ENCODE data around the gene TSHR. TPM values are rescaled to one million over a fixed set of nuclear protein-coding genes. Genes with fewer than 3 reads are reported as not detected.
"Not testable (repeated sequence)": the region's sequence is repeated elsewhere in the genome, so short reads cannot be mapped to it uniquely, and the experiment has no call there.

Gene TSHR
- polyA plus RNA-seq, 1 donor: 0.65 TPM

DNA sequence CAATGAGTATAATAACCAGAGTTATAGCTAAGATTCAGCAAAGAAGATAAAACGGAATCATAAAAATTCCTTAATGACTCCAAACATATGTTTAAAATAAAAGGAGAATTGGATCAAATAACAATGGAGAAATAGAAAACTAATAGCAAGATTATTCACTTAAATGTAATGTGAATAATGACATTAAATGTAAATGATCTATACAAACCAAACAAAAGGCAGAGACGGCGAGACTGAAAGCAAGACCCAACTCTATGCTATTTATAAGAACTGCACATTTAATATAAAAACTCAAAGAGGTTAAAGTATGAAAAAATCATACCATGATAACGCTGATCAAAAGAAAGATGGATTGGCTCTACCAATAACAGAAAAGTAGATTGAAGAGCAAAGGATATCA lies 3.9 kb upstream of the TSHR start:
- DNase-seq (ENCODE audit: low read depth): no peak

DNA sequence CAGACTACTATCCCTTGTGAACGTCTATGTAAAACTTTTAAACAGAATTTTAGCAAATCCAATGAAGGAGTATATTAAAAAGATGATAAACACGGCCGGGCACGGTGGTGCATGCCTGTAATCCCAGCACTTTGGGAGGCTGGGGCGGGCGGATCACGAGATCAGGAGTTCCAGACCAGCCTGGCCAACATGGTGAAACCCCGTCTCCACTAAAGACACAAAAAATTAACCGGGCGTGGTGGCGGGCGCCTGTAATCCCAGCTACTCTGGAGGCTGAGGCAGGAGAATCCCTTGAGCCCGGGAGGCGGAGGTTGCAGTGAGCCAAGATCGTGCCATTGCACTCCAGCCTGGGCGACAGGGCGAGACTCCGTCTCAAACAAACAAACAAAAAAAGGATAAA lies 2.2 kb upstream of the TSHR start:
- DNase-seq (ENCODE audit: low read depth): not testable (repeated sequence)

DNA sequence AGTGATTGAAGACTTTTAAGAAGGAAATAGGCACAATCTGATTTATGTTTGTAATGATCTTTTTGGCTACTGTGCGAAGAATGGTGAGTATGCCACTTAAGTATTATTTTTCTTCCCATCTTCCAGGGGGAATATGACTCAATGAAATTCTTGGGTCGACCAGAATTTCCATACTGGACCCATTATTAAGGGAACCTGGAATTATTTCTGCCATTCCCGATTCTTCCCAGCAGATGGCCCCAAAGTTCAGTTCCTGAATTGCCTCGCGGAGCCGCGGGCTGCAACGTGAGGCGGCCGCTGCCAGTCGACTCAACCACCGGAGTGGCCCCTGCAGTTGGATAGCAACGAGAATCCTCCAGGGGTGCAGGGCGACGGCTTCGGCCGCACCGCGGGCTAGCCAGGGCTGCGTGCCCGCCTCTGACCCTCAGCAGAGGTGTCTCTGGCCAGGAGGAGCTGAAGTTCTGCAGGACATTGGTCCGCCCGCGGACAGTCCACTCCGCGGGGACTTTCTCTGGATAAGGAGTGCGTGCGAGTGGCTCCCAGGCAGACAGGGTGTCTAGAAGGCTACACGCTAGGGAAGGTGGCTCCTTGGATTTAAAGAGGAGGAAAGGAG lies 628 bp upstream of the TSHR start:
- DNase-seq (ENCODE audit: low read depth): no peak

GRCh38 chr14:80956102-80956501 lies 681 bp downstream of the TSHR start:
- no peak for DNase-seq (ENCODE audit: low read depth)

DNA sequence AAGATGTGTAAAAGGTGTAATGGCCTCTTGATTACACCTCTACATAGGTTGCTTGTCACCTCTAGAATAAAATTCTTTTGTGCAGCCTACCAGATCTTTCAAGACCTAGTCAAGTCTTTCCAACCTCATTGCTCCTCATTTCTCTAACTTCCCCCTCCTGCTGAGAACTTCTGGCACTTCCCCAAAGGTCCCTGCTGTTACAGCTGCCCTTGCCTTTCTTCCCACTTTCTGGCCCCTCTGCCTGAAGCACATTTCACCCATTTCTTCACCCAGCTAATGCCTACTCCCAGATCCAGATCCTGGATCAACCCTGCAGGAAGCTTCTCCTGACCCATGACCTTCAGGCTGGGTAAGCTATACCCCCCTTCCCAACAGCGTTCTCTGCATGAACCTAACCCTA lies 1.5 kb downstream of the TSHR start:
- no peak for DNase-seq (ENCODE audit: low read depth)

DNA sequence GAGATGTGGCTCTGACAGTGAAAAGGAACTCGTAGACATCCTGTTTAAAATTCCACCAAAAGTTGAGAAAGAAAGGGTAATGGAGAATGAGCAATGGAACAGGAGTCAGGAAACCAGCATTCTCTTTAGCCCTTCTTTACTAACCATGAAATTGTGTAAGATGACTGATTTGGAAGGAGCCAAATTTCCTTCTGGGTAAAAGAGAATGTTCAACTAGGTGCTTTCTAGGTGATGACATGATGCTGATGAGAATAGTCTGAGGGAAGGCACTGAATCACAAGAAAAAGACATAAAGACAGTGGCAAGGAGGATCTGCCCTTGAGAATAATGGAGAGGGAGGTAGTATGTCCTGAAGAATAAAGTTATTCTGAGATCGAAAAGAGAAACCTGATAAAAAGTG lies 2.2 kb downstream of the TSHR start:
- DNase-seq (ENCODE audit: low read depth): no peak

- no peak for DNase-seq (ENCODE audit: low read depth)
These were observed 2.8 kb downstream of the TSHR start for GRCh38 chr14:80958226-80958625.

GRCh38 chr14:80958939-80959338 lies 3.5 kb downstream of the TSHR start:
- no peak for DNase-seq (ENCODE audit: low read depth)

DNA sequence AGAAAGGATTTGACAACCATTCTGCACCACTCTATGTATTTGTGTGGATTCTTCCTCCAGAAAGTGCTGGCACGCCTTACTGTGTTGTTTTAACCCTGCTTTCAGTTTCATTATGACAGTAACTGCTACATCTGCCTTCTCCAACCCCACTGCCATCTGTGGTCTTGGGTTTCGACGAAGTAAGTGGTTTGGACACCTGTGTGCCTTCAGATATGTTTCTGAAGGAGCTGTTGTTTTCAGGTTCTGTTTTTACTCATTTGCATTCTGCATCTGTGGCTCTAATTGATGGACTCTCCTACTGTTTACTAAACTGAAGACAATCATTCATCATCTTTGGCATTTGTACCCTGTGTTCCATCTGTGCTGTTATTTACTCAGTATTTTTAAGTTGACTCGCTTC lies 4.1 kb downstream of the TSHR start:
- no peak for DNase-seq (ENCODE audit: low read depth)

- DNase-seq (ENCODE audit: low read depth): no peak
These were observed 9.6 kb downstream of the TSHR start for GRCh38 chr14:80965037-80965436.

DNA sequence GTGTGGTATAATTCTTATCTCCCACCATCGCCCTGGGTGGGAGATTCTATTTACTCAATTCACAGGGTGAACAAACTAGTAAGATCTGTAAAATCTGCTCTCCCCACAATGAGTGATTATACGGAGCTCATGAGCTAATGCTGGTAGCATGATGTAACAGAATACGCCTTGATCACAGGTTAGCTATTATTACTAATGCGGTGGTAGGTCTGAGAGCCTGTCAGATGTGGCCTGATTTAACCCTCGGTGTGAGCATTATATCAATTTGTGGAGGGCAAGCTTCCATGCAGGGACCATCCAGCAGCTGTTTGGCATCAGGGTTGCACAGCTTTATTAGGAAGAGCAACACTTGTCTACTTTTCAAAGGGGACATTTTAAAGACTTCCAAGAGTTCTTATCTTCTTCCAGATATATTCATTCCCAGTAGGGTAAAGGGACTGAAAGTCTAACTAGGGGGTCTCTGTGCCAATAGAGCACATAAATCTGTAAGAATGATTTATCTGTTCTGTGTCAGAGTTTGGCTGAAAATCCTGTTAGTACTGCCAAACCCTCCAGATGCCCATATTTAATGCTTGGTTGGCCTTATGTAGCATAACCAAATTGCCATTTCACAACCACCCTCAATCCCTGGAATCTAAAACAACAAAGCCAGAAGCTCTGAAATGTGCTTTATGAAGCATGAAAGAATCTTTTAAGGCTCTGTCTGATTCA lies 18.7 kb downstream of the TSHR start:
- DNase-seq (ENCODE audit: low read depth): no peak

GRCh38 chr14:80974679-80975078 lies 19.3 kb downstream of the TSHR start:
- DNase-seq (ENCODE audit: low read depth): no peak

GRCh38 chr14:80977221-80977620 lies 21.8 kb downstream of the TSHR start:
- no peak for DNase-seq (ENCODE audit: low read depth)

DNA sequence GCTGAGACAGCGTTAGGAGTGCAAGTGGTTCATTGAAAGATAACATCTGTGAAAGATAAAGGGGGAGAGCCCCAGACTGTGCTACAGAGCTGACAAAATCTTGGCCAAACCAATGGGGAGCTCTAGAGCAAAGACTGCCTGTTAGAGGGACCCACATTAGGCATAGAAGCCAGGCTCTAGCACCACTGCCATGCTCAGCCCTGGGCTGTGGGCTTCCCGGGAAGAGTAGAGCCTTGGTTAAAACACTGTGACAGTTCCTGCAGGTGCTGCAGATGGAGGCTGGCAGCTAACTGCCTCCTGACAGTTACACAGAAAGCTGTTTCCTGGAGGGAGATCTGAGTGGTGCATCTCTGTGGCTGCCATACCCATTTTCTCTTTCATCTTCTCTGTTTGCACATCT lies 23.0 kb downstream of the TSHR start:
- DNase-seq (ENCODE audit: low read depth): no peak

DNA sequence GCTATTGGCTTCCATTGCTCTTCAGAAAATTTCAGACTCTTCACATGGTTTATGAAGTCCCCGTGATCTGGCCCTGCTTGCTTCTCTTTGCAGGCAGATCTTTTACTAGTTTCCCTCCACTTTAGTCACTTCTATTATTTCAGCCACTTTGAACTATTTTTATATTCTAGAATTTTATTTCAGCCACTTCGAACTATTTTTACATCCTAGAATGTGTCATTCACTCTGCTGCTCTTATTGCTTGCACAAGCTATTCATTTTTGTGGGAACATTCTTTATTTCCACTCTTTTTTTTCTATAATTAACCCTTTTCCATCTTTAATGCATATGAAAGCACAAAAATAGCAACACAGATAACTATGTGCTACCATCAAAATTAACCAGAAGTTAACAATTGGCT lies 24.5 kb downstream of the TSHR start:
- no peak for DNase-seq (ENCODE audit: low read depth)

DNA sequence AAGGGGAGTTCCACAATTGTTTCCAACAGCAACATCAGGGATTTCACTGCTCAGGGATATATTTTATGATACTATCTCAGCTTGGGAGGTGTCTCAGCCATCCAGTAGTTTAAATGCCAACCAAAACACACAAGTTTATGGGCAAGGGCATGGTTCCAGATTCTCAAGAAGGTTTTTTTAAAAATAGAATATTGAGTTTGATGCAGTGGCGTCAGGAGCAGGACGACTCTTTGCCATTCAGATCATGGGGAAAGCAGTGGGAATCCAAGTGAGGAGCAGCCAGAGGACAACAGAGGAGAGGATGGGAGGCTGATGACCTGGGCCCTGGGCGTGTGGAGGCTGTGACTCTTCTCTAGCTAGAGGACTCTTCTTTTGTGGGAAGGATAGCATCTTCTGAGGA lies 25.7 kb downstream of the TSHR start:
- DNase-seq (ENCODE audit: low read depth): no peak

GRCh38 chr14:80981673-80982072 lies 26.3 kb downstream of the TSHR start:
- DNase-seq (ENCODE audit: low read depth): no peak

DNA sequence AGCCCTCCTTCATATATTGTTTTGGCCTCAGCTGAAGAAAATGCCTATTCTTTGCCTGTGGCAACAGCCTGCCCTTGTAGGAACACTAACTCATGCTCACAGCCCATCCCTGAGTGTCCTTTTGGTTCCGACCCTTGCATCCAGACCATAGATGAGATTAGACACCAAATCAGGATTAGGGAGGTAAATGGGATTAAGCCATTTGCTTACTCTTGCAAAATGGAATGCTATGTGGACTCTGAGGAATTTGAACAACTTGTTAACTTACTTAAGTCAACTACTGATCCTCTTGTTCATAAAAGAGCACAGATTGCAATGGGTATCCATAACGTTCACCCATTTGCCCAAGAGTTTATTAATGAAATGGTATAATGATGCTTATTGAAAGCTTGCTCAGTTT lies 27.3 kb downstream of the TSHR start:
- no peak for DNase-seq (ENCODE audit: low read depth)

GRCh38 chr14:80987235-80988032 lies 32.0 kb downstream of the TSHR start:
- no peak for DNase-seq (ENCODE audit: low read depth)

DNA sequence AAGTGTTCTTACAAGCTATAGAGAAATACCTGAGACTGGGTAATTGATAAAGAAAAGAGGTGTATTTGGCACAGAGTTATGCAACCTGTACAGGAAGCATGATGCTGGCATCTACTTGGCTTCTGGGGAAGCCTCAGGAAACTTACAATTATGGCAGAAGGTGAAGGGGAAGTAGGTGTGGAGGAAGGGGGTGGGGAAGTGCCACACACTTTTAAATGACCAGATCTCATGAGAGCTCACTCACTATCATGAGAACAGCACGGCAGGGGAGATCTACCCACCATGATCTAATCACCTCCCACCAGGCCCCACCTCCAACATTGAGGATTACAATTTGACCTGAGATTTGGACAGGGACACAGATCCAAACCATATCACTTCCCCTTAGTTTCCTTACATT lies 32.8 kb downstream of the TSHR start:
- no peak for DNase-seq (ENCODE audit: low read depth)

- no peak for DNase-seq (ENCODE audit: low read depth)
These were observed 33.5 kb downstream of the TSHR start for GRCh38 chr14:80988735-80989429.

GRCh38 chr14:80992580-80992979 lies 37.2 kb downstream of the TSHR start:
- no peak for DNase-seq (ENCODE audit: low read depth)

Measured in forelimb muscle (tissue), 1 donor.